Measurements from ENCODE around the gene ATP9A. TPM values are rescaled to one million over a fixed set of nuclear protein-coding genes. Genes with fewer than 3 reads are reported as not detected.
"Not testable (repeated sequence)": the region's sequence is repeated elsewhere in the genome, so short reads cannot be mapped to it uniquely, and the experiment has no call there.

ATP9A gene
- total and polyA plus RNA-seq, 2 of the 4 experiments (the other 2 are of a cell fraction) = 10.6 to 22.4 TPM

GRCh38 chr20:51753220-51753619 lies 15.0 kb downstream of the ATP9A start:
- H2AK5ac ChIP-seq (ENCODE audit: low read depth, low read length) = peak overlapping the region; percentile 82
- intact Hi-C loops (cut with micrococcal nuclease); POLR2A ChIA-PET (ENCODE audit: unreplicated experiment); H3K36me3 ChIP-seq (ENCODE audit: control insufficient read depth, insufficient read depth, low read length); H3K9ac ChIP-seq (ENCODE audit: low read depth, low read length); DNase-seq; H3K56ac ChIP-seq (ENCODE audit: extremely low read depth, insufficient read depth, low read length); dilution Hi-C loops (cut with HindIII; ENCODE audit: low sequenced_read_pairs, unreplicated experiment); H3K9me3 ChIP-seq (ENCODE audit: control insufficient read depth, insufficient read depth, low read length); H2AK9ac ChIP-seq (replicated peaks; ENCODE audit: low read depth, low read length, poor library complexity); H4K20me1 ChIP-seq (ENCODE audit: insufficient read depth, low read length); H3K27ac ChIP-seq (ENCODE audit: insufficient read depth, low read length); H3K4me3 ChIP-seq (ENCODE audit: insufficient read depth, low read depth, low read length); H2AFZ ChIP-seq (replicated peaks; ENCODE audit: low read length, poor library complexity); BruUV-seq (replicated peaks); H3K4me2 ChIP-seq (ENCODE audit: low read depth, low read length); ATAC-seq (ENCODE audit: low read depth); H3K27me3 ChIP-seq (ENCODE audit: control insufficient read depth, insufficient read depth, low read length); H4K5ac ChIP-seq (ENCODE audit: low read depth, low read length): not testable (repeated sequence)
- WGBS, 2 experiments (ENCODE audit: extremely low coverage in 2 of 2, insufficient read length in 1 of 2) = 100% methylated on average over 1 of the region's 8 CpGs; no CpG with 5 or more reads in 1 of the 2 experiments
- CTCF ChIA-PET = interaction anchor here (0.7 kb wide), 1 partner anchor 477 kb away, joined by 4 read pairs; no protein-coding TSS in a partner anchor
- H3K4me1 ChIP-seq (ENCODE audit: control insufficient read depth, insufficient read depth, low read length) = peaks cover 13% of the 10 kb centered on the region
- in situ Hi-C loops (cut with MboI; ENCODE audit: low sequenced_read_pairs) = loop anchor here (25.0 kb wide), 1 partner anchor 766 kb away; no protein-coding TSS in a partner anchor
- H3K23ac ChIP-seq (ENCODE audit: low read depth, low read length) = peak overlapping the region; percentile 35; the same call in 1 of the 2 replicates
- peaks cover 19% of the 10 kb centered on the region for H3K9me1 ChIP-seq (ENCODE audit: insufficient read depth, low read length)
- peak overlapping the region in 1 of 2 experiments; percentile 68; a peak in 1 of 4 replicates for H4K8ac ChIP-seq (ENCODE audit: low read depth in 2 of 2, low read length in 2 of 2)
- H3K14ac ChIP-seq (replicated peaks; ENCODE audit: low read depth, low read length) = peak overlapping the region; percentile 22; the same call in 1 of the 2 replicates
- H2BK5ac ChIP-seq (ENCODE audit: low read depth, low read length, poor library complexity, severe bottlenecking) = peak overlapping the region; percentile 90
- H3K79me1 ChIP-seq (ENCODE audit: low read depth in 1 of 2, low read length in 2 of 2) = peaks cover 15 to 71% of the 10 kb centered on the region in 2 experiments
- peak overlapping the region; percentile 77 for H2BK20ac ChIP-seq (ENCODE audit: low read depth, low read length)
- 0 out of 2 replicates have a peak overlapping the region, but pooled peaks have one; percentile 12 for H3K18ac ChIP-seq (ENCODE audit: low read depth, low read length)
- peak overlapping the region; percentile 95; the same call in 2 of the 3 replicates for H2BK15ac ChIP-seq (ENCODE audit: low read depth, low read length)
- peak overlapping the region; percentile 26; the same call in 1 of the 2 replicates for H4K91ac ChIP-seq (ENCODE audit: insufficient read depth, low read depth, low read length)
- H2BK120ac ChIP-seq (ENCODE audit: low read depth, low read length) = peak overlapping the region; percentile 65; the same call in 1 of the 2 replicates
- H3K4ac ChIP-seq (ENCODE audit: low read depth, low read length) = peak overlapping the region; percentile 80
